ENCODE data around the gene ARID3B. TPM values are rescaled to one million over a fixed set of nuclear protein-coding genes. Genes with fewer than 3 reads are reported as not detected.
A peak's percentile ranks its signal among the peaks of the same experiment; 100 is the strongest.
"Not testable (repeated sequence)": the region's sequence is repeated elsewhere in the genome, so short reads cannot be mapped to it uniquely, and the experiment has no call there.

ARID3B gene
- total RNA-seq, 1 donor from 2014 or later: 5.4 TPM

DNA sequence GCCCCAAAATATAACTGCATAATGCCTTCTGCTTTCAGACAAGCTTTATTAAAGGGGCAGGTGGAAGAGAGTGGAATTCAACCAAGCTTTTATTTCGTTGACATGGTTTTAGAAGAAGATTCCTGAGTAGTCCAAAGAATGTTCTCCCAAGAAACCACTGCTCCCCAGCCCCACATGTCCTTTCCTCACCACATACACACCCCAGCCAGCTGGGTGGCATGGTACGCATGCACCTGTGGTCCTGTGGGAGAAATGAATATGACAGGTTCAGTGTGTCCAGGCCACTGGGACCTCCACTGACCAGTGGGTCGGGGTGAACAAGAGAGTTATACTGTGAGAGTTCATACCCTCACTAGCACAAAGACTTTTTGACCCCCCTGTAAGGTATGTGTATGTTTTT lies 30.2 kb downstream of the ARID3B start:
- ATAC-seq: no peak

DNA sequence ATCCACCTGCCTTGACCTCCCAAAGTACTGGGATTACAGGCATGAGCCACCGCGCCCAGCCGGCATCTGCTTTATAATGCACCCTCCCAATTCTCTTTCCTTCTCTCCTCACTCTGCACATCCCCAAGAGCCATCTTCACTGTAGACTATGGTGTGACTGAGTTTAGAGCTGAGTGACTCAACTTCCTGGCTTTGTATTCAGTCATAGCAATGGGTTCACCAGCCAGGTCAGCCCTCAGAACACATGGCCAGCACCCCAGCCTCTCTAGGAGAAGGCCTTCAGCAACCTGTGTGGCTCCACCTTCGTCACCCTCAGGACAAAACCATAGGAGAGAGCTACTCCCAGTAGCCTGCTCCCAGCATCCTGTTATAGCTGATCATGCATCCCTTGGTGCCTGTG lies 33.0 kb downstream of the ARID3B start:
- peak; percentile 62 for ATAC-seq

DNA sequence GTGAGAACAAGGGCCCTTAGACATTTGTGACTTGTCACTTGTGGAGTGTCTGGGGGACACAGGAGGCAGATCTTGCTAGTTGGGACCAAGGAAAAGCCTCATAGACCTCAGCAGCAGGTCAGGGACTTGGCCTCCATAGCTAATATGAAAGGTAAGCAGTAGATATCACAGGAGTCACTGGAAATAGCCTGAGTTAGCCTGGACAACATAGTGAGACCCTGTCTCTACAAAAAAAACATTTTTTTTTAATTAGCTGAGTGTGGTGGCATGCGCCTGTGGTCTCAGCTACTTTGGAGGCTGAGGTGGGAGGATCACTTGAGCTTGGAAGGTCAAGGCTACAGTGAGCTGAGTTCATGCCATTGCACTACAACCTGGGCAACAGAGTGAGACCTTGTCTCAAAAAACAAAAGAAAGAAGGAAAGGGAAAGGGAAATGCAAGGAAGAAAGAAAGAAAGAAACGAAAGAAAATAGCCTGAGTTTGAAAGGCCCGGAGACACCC lies 37.5 kb downstream of the ARID3B start:
- no peak for ATAC-seq

DNA sequence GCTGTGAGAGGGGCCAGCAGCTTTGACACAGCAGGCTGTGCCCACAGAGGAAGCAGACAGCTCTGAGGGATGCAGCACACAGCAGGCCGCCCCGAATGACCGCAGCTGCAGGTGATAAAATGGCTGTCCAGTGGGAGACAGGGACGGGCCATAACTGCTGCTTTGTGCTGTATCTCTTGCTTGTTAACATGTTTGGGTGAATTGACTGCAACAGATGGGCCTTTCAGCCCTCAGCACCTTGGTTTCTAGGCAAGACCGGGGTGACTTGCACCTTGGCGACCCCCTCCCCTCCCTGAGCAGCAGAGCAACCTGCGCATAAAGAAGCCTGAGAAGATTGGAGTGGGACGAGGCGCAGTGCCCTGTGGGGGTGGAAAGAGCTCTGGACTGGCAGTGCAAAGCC lies 38.0 kb downstream of the ARID3B start:
- ATAC-seq: no peak

GRCh38 chr15:74580538-74581350 lies 39.7 kb downstream of the ARID3B start:
- no peak for ATAC-seq

GRCh38 chr15:74584204-74584603 lies 43.2 kb downstream of the ARID3B start:
- ATAC-seq: no peak

DNA sequence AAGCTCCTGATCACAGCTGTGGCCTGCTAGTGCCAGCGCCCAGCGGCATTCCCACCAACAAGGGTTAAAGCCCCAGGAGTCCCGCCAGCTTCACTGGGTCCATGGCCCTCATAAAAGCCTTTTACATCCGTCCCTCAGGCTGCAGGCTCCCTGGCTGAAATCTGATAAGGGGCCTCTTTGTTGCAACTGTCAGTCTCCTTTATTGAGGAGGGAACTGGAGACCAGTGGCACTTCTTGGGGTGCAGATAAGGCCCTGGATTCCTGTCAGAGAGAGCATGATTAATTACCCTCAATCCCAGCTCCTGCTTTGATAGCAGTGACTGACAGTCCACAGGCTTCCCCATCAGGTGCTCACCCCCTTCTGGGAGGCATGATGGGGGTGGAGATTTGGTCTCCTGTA lies 43.8 kb downstream of the ARID3B start:
- no peak for ATAC-seq

DNA sequence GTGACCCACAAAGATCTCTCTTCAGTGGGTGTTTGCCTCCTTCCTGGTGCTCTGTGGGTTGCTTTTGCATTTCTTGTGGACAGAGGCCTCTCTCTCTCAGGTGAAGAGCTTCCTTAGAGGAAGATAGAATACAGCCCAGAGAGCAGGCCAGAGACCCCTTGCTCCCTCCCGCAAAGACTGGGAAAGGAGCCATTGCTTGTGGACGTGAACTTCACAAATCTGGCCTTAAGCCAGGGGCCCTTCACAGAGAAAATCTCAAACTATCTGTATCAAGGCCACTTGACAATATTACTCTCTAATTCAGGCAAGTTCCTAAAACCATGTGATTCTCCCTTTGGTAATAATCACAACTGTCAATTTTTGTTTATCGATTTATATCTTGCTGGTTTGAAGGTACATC lies 44.2 kb downstream of the ARID3B start:
- no peak for ATAC-seq

DNA sequence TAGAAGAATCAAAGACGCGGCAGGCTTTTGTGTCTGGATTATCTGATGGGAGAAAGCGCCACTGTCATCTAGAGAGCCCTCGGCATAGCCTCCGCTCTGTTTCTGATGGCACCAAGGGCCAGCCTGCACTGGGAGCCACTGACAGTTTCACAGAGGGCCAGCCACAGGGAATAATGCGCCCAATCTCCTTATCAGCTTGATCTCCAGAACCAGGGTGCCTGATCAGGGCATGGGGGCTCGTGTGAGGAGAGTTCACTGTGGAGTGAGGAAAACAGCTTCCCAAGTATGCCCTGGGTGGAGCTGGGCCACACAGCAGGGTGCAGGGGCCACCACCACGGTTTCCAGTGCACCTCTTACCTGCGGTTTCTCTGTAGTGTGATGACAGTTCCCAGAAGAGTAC lies 44.8 kb downstream of the ARID3B start:
- no peak for ATAC-seq

GRCh38 chr15:74589826-74590225 lies 48.8 kb downstream of the ARID3B start:
- ATAC-seq: no peak

- no peak for ATAC-seq
Observed at GRCh38 chr15:74592222-74592621, 51.2 kb downstream of the ARID3B start.

GRCh38 chr15:74593122-74593521 lies 52.1 kb downstream of the ARID3B start:
- no peak for ATAC-seq

GRCh38 chr15:74594455-74594854 lies 53.4 kb downstream of the ARID3B start:
- no peak for ATAC-seq

DNA sequence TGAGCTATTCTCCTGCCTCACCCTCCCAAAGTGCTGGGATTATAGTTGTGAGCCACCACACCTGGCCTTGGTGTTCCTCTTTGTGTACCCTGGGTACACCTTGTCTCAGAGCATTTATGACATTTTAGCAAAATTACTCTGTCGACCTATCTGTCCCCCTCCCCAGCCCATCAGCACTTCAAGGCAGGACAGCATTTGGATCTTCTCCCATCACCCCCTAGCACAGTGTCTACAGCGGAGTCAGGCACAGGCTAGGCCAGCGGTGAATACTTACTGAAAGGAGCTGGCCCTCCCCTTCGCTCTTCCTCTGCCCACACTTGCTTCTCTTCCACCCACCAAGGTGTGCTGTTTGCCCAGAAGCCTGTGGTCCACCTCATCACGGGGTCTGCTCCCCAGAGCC lies 54.3 kb downstream of the ARID3B start:
- ATAC-seq: no peak

DNA sequence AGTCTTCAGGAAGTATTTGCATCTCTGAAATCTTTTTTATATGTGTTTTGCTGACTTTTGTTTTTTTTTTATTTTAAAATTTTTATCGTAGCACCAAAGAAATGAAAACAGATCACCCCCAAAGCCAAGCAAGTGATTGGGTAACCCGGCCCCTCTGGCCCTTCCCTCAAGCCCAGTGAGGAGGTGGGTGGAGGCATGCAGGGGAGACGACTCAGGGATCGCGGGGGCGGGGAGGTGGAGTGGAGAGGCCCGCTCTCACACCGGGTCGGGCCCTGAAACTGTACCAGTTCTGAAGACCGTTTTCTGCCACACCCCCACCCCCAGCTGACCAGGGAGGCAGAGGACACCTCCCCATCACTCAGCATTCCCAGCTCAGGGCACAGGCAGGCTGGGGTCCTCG lies 55.7 kb downstream of the ARID3B start:
- not testable (repeated sequence) for ATAC-seq

DNA sequence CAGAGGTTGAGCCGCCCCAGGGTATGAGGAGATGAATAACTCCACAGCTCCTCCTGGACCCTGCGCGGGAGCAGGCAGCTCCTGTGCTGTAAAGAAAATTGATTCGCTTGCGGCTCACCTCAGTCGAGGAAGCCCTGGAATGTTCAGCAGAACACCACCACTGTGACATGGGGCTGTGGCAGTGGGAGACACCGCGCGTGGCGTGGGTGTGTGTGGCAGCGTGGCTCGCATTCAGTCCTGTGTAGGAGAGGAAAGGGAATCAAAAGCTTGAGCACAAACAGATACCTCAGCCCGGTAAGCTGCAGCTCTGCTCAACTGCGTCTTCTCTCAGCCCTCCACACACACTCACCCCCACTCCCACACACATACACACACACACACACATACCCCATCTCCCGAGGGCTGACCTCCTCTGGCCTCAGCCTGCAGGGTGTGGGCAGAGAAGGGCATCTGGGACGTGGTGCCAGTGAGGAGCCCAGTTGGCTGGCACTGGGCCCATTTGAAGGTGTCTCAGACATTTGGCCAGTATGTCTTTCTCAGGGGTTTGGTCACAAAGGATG lies 56.2 kb downstream of the ARID3B start:
- not testable (repeated sequence) for ATAC-seq

- ATAC-seq: peak; percentile 95
Observed at GRCh38 chr15:74598126-74598842, 57.3 kb downstream of the ARID3B start.

DNA sequence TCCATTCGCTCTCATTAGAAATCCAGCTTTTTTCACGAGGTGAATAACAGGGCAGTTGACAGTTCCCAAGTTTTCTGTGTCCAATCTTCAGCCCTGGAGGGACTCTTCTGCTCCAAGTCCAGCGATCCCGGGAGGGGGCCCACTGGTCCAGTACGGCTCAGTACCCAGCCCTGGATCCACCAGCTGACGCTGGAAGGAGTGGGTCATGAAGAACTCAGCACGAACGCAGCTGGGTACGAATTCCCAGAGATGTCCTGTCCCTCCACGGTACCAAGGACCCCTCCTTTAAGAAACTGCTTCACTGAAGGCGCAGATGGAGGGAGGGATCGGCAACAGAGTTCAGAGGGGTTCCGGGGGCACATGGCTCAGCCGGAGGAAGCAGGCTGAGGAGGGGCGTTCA lies 58.1 kb downstream of the ARID3B start:
- no peak for ATAC-seq

GRCh38 chr15:74603026-74603788 lies 62.2 kb downstream of the ARID3B start:
- ATAC-seq: no peak

- ATAC-seq: no peak
Observed at GRCh38 chr15:74603789-74604705, 63.0 kb downstream of the ARID3B start.

GRCh38 chr15:74604983-74605794 lies 64.2 kb downstream of the ARID3B start:
- ATAC-seq: no peak

Measured in esophagus mucosa (tissue), 1 donor.